ENCODE measurements around the gene SIRT3. TPM values are rescaled to one million over a fixed set of nuclear protein-coding genes. Genes with fewer than 3 reads are reported as not detected.
A peak's percentile ranks its signal among the peaks of the same experiment; 100 is the strongest.

SIRT3 gene
- total RNA-seq, 4 donors from 2014 or later = 12.7 to 24.1 (median 17.3) TPM

DNA sequence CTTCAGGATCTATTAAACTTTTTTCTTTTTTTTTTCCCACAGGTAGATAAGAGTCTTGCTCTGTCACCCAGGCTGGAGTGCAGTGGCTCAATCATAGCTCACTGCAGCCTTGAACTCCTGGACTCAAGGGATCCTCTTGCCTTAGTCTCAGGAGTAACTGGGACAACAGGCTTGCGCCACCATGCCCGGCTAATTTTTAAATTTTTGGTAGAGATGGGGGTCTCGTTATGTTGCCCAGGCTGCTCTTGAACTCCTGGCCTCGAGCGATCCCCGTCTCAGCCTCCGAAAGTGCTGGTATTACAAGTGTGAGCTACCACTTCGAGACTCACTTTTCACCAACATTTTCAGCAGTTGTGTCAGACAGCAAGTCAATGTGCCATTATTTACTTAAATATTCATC lies 962 bp downstream of the SIRT3 start:
- Histone ChIP-seq H3K4me1 (peaks cover 0 to 35% (median 13%) of the 10 kb centered on the region in 3 donors), H3K27me3 (no peaks in the 10 kb centered on the region), H3K4me3 (peak overlapping the region; percentile 80 to 93), H3K27ac (peak overlapping the region in 3 of 4 donors; percentile 91 to 96 (median 96)), H3K36me3 (peaks cover 0 to 34% of the 10 kb centered on the region in 2 donors), H3K9me3 (no peaks in the 10 kb centered on the region)
- 71 to 72% methylated on average over 3 to 8 of the region's 8 CpGs for WGBS, 2 donors (ENCODE audit: low coverage in 1 of 2)
- ATAC-seq = no peak
- TF ChIP-seq POLR2A (IDR thresholded peaks at IDR 0.05) = no peak
- no peak for TF ChIP-seq CTCF (IDR thresholded peaks at IDR 0.05)
- no peak for TF ChIP-seq EP300 (IDR thresholded peaks at IDR 0.05)
- no peak for TF ChIP-seq POLR2AphosphoS5 (IDR thresholded peaks at IDR 0.05)

GRCh38 chr11:232783-233565 lies 3.2 kb downstream of the SIRT3 start:
- H3K27me3 ChIP-seq = no peaks in the 10 kb centered on the region
- TF ChIP-seq POLR2A (IDR thresholded peaks at IDR 0.05) = no peak
- TF ChIP-seq EP300 (IDR thresholded peaks at IDR 0.05) = no peak
- no peak for TF ChIP-seq CTCF (IDR thresholded peaks at IDR 0.05)
- TF ChIP-seq POLR2AphosphoS5 (IDR thresholded peaks at IDR 0.05) = no peak
- no peak overlapping the region for H3K4me3 ChIP-seq
- peaks cover 0 to 25% (median 9%) of the 10 kb centered on the region in 3 donors for H3K4me1 ChIP-seq
- ATAC-seq = no peak
- no peak overlapping the region for H3K27ac ChIP-seq
- peaks cover 0 to 40% of the 10 kb centered on the region in 2 donors for H3K36me3 ChIP-seq
- WGBS, 2 donors (ENCODE audit: low coverage in 1 of 2) = 86 to 87% methylated on average over 14 to 16 of the region's 20 CpGs
- no peaks in the 10 kb centered on the region for H3K9me3 ChIP-seq

DNA sequence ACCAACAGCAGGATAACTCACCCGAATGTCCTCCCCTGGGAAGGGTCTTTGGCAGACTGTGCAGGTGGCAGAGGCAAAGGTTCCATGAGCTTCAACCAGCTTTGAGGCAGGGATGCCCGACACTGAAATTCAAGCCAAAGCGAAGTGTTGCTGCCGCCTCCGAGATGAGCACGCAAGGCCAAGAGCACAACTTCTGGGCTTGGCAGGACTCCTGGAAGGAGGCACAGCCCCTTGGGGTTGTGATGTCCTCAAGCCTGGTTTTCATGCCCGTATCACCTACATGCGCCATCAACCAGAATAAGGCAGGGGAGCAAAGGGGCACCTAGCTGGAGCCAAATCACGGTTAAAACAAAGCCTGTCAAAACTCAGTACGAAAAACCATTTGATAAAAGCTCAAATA lies 5.7 kb downstream of the SIRT3 start:
- TF ChIP-seq POLR2AphosphoS5 (IDR thresholded peaks at IDR 0.05) = no peak
- TF ChIP-seq POLR2A (IDR thresholded peaks at IDR 0.05) = no peak
- no peak for TF ChIP-seq EP300 (IDR thresholded peaks at IDR 0.05)
- TF ChIP-seq CTCF (IDR thresholded peaks at IDR 0.05) = no peak
- peaks cover 0 to 40% of the 10 kb centered on the region in 2 donors for H3K36me3 ChIP-seq
- WGBS, 2 donors (ENCODE audit: low coverage in 1 of 2) = 84 to 91% methylated on average over 8 to 10 of the region's 10 CpGs

DNA sequence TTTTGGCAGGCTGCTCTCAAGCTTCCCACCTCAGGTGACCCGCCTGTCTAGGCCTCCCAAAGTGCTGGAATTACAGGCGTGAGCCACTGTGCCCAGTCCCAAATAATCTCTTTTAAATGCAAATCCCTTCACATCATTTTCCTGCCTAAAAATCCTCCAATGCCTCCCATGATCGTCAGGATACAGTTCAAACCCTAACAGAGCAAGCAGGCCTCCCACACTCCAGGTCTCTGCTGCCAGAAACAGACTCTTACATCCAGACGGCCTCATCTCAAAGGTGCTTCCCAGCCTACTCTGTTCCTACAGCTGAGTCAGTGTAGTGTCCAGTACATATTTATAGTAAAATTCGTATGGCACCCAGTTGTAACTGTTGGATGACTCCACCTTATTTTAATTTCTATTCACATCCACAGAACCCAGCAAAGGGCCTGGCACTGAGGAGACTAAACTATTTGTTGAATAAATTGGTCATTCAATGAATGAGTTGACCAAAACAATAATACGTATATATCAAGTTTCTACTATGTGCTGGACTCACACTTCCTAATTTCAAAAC lies 8.2 kb downstream of the SIRT3 start:
- no peaks in the 10 kb centered on the region for H3K27me3 ChIP-seq
- TF ChIP-seq POLR2AphosphoS5 (IDR thresholded peaks at IDR 0.05) (no peak), CTCF (IDR thresholded peaks at IDR 0.05) (no peak), POLR2A (IDR thresholded peaks at IDR 0.05) (no peak), EP300 (IDR thresholded peaks at IDR 0.05) (no peak)
- H3K4me3 ChIP-seq = no peak overlapping the region
- peaks cover 0 to 48% of the 10 kb centered on the region in 2 donors for H3K36me3 ChIP-seq
- no peak for ATAC-seq
- H3K9me3 ChIP-seq = no peaks in the 10 kb centered on the region
- H3K4me1 ChIP-seq = peaks cover 0 to 25% (median 0%) of the 10 kb centered on the region in 3 donors
- WGBS, 2 donors (ENCODE audit: low coverage in 1 of 2) = 56 to 76% methylated on average over 4 to 6 of the region's 6 CpGs
- no peak overlapping the region for H3K27ac ChIP-seq

More for the DNA sequence above, 5.7 kb downstream of the SIRT3 start:
- no peak for ATAC-seq
- Histone ChIP-seq H3K4me3 (no peak overlapping the region), H3K4me1 (peaks cover 0 to 18% (median 3%) of the 10 kb centered on the region in 3 donors), H3K27me3 (no peaks in the 10 kb centered on the region), H3K27ac (no peak overlapping the region), H3K9me3 (no peaks in the 10 kb centered on the region)
